Lower leg skin (tissue), 3 donors: ENCODE data around the gene TRIO.

Experiments
- POLR2A ChIP-seq, 2 donors: fragments of 450-650 bp; IDR thresholded peaks; one replicate each; pipeline ENCODE4 v1.6.1; 2016 to 2017; ENCODE audit warnings: antibody characterized with exemption in 2 of 2, mild to moderate bottlenecking in 1 of 2, moderate library complexity in 1 of 2
- TF ChIP-seq, protein P1 (sequence below), 3 donors: fragments of 450-650 bp; IDR thresholded peaks; one replicate each; pipeline ENCODE4 v1.5.1; 2016; ENCODE audit warnings: antibody characterized with exemption in 3 of 3, mild to moderate bottlenecking in 3 of 3, moderate library complexity in 2 of 3

DNA sequence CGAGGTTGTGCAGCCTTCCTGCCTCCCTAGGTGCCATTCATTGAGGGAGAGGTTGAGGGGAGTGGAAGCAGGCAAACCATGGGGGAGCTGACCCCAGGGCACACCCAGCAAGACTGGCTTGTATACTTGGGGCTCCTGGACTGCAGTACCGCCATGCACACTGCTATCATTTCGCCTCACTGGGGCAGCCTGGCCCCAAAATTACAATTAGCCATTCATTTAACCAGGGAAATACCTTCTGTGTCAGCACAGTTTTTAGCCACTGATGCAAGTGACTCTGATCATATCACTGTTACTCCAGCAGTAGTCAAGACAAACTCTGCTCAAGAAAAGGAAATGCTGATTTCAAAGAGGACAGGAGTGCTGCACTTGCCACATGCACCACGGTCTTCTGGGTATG is 109.7 kb downstream of the TRIO start:
- TF ChIP-seq, protein P1, sequence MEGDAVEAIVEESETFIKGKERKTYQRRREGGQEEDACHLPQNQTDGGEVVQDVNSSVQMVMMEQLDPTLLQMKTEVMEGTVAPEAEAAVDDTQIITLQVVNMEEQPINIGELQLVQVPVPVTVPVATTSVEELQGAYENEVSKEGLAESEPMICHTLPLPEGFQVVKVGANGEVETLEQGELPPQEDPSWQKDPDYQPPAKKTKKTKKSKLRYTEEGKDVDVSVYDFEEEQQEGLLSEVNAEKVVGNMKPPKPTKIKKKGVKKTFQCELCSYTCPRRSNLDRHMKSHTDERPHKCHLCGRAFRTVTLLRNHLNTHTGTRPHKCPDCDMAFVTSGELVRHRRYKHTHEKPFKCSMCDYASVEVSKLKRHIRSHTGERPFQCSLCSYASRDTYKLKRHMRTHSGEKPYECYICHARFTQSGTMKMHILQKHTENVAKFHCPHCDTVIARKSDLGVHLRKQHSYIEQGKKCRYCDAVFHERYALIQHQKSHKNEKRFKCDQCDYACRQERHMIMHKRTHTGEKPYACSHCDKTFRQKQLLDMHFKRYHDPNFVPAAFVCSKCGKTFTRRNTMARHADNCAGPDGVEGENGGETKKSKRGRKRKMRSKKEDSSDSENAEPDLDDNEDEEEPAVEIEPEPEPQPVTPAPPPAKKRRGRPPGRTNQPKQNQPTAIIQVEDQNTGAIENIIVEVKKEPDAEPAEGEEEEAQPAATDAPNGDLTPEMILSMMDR (IDR thresholded peaks at IDR 0.05), result no peak
- TF ChIP-seq POLR2A (IDR thresholded peaks at IDR 0.05), result no peak
